HepG2 (cell line): ENCODE measurements around the gene WDR47. TPM values are rescaled to one million over a fixed set of nuclear protein-coding genes. Genes with fewer than 3 reads are reported as not detected.
A peak's percentile ranks its signal among the peaks of the same experiment; 100 is the strongest.

ENCODE experiments used
- AFF4 ChIP-seq: sonication (generic); formaldehyde crosslinking; IDR thresholded peaks from 2 replicates; pipeline ENCODE4 v1.4.0; 2020; ENCODE audit warnings: missing genetic modification reagents
- AHR ChIP-seq: IDR thresholded peaks from 2 replicates; pipeline ENCODE4 v1.6.1; 2018; ENCODE audit warnings: missing genetic modification reagents, missing compliant biosample characterization
- ELF1 ChIP-seq: sonication (generic); formaldehyde crosslinking; IDR thresholded peaks from 2 replicates; pipeline ENCODE4 v1.4.0; 2020; ENCODE audit warnings: missing genetic modification reagents
- ELF3 ChIP-seq: IDR thresholded peaks from 2 replicates; pipeline ENCODE4 v1.6.1; 2016; ENCODE audit warnings: missing genetic modification reagents, missing compliant biosample characterization
- FOXK1 ChIP-seq: sonication (generic); formaldehyde crosslinking; IDR thresholded peaks from 2 replicates; pipeline ENCODE4 v1.4.0; 2020; ENCODE audit warnings: low read depth, missing genetic modification reagents, borderline replicate concordance
- FOXM1 ChIP-seq: sonication (generic); formaldehyde crosslinking; IDR thresholded peaks from 2 replicates; pipeline ENCODE4 v1.5.0; 2020; ENCODE audit warnings: missing genetic modification reagents
- GATAD1 ChIP-seq: IDR thresholded peaks from 2 replicates; pipeline ENCODE4 v1.6.1; 2016; ENCODE audit warnings: missing genetic modification reagents, missing compliant biosample characterization
- JARID2 ChIP-seq: sonication (generic); formaldehyde crosslinking; IDR thresholded peaks from 2 replicates; pipeline ENCODE4 v1.8.1; 2023; ENCODE audit warnings: missing genetic modification reagents, inconsistent platforms; ENCODE audit not compliant: insufficient replicate concordance
- KDM2A ChIP-seq: sonication (generic); formaldehyde crosslinking; IDR thresholded peaks from 2 replicates; pipeline ENCODE4 v1.4.0; 2020; ENCODE audit warnings: low read depth, missing genetic modification reagents, borderline replicate concordance
- KDM5B ChIP-seq: sonication (generic); formaldehyde crosslinking; IDR thresholded peaks from 2 replicates; pipeline ENCODE4 v1.4.0; 2020; ENCODE audit warnings: missing genetic modification reagents, mild to moderate bottlenecking, borderline replicate concordance
- MAF1 ChIP-seq: sonication (generic); formaldehyde crosslinking; IDR thresholded peaks from 2 replicates; pipeline ENCODE4 v1.5.0; 2020; ENCODE audit warnings: missing genetic modification reagents, borderline replicate concordance
- MTF1 ChIP-seq: sonication (generic); formaldehyde crosslinking; IDR thresholded peaks from 2 replicates; pipeline ENCODE4 v1.5.0; 2020; ENCODE audit warnings: missing genetic modification reagents
- MTF2 ChIP-seq: sonication (generic); formaldehyde crosslinking; IDR thresholded peaks from 2 replicates; pipeline ENCODE4 v1.5.0; 2020; ENCODE audit warnings: missing genetic modification reagents, borderline replicate concordance
- PAX8 ChIP-seq: sonication (generic); formaldehyde crosslinking; IDR thresholded peaks from 2 replicates; pipeline ENCODE4 v1.8.0; 2022; ENCODE audit warnings: mild to moderate bottlenecking, missing genetic modification reagents, borderline replicate concordance
- PPARG ChIP-seq: conservative IDR thresholded peaks from 2 replicates; pipeline ENCODE4 v1.6.1; 2016; ENCODE audit warnings: missing biosample characterization, missing genetic modification reagents
- SP2 ChIP-seq: sonication (generic); formaldehyde crosslinking; IDR thresholded peaks from 2 replicates; pipeline ENCODE4 v1.5.1; 2020; ENCODE audit warnings: mild to moderate bottlenecking, missing genetic modification reagents
- TAF15 ChIP-seq: fragments of 200-400 bp; formaldehyde crosslinking; IDR thresholded peaks from one replicate; pipeline ENCODE4 v1.6.1; 2018; ENCODE audit warnings: mild to moderate bottlenecking, low read depth, low read length; ENCODE audit not compliant: poor library complexity, severe bottlenecking
- TCF7L2 ChIP-seq: IDR thresholded peaks from 2 replicates; pipeline ENCODE4 v1.6.1; 2011; ENCODE audit warnings: mild to moderate bottlenecking, low read depth, low read length, moderate library complexity
- ZNF296 ChIP-seq: sonication (generic); formaldehyde crosslinking; conservative IDR thresholded peaks from 2 replicates; pipeline ENCODE4 v1.5.0; 2020; ENCODE audit warnings: mild to moderate bottlenecking, missing genetic modification reagents
- ZNF3 ChIP-seq: IDR thresholded peaks from 2 replicates; pipeline ENCODE4 v1.7.0; 2017; ENCODE audit warnings: inconsistent platforms
- ZNF460 ChIP-seq: sonication (generic); formaldehyde crosslinking; IDR thresholded peaks from 2 replicates; pipeline ENCODE4 v1.5.1; 2020; ENCODE audit warnings: missing genetic modification reagents, mild to moderate bottlenecking, borderline replicate concordance
- ZNF562 ChIP-seq: sonication (generic); formaldehyde crosslinking; IDR thresholded peaks from 2 replicates; pipeline ENCODE4 v1.8.0; 2022; ENCODE audit warnings: missing genetic modification reagents, borderline replicate concordance
- ZNF644 ChIP-seq: IDR thresholded peaks from 2 replicates; pipeline ENCODE4 v1.6.1; 2016; ENCODE audit warnings: low read depth
- ZSCAN29 ChIP-seq: sonication (generic); formaldehyde crosslinking; conservative IDR thresholded peaks from 2 replicates; pipeline ENCODE4 v1.4.0; 2020; ENCODE audit warnings: mild to moderate bottlenecking, missing genetic modification reagents
- polyA plus RNA-seq, 8 experiments: library from polyadenylated mRNA; depleted of rRNA in 3 of 8; stranded (reverse) in 7 of 8; unstranded in 1 of 8; fragments of >200 nt; fragmentation: Illumina TruSeq in 4 of 8; extraction: Trizol in 4 of 8; gene quantifications; 2 replicates each; pipeline versions ENCODE4 v1.2.1 to v1.2.3, GENCODE V29; 2011 to 2016; ENCODE audit warnings: low read depth in 4 of 8, missing spikeins in 1 of 8, mixed read lengths in 1 of 8; ENCODE audit not compliant: insufficient read depth in 1 of 8
- total RNA-seq, 5 experiments: library from RNA; depleted of rRNA; stranded (reverse); fragments of >200 nt; fragmentation: Illumina TruSeq; extraction: Trizol; gene quantifications; 2 replicates each; pipeline ENCODE4 v1.2.3, GENCODE V29; 2016; ENCODE audit warnings: low read depth in 1 of 5
- TF ChIP-seq, protein P1 (sequence below): sonication (generic); formaldehyde crosslinking; IDR thresholded peaks from 2 replicates; pipeline ENCODE4 v1.5.1; 2020; ENCODE audit warnings: mild to moderate bottlenecking, missing genetic modification reagents, borderline replicate concordance

The WDR47 gene
- total and polyA plus RNA-seq, 2 of the 13 experiments (the other 11 are each of a cell fraction or from before 2014, with no cell fraction given), result 4.3 to 5.9 TPM

GRCh38 chr1:109075531-109076490, 33.9 kb upstream of the WDR47 start, which contains the start of gene TAF13 (continued):
- TF ChIP-seq MTF2 (CRISPR knock-in tag) (no peak), KDM5B (CRISPR knock-in tag) (no peak; the same call in none of the 2 replicates), ZNF296 (CRISPR knock-in tag) (no peak), AHR (CRISPR knock-in tag) (peak; percentile 87; the same call in 1 of the 2 replicates), PAX8 (CRISPR knock-in tag) (no peak), AFF4 (CRISPR knock-in tag) (no peak), PPARG (CRISPR knock-in tag) (peak; percentile 42; the same call in 1 of the 2 replicates), FOXM1 (no peak), ZNF3 (CRISPR knock-in tag) (no peak), ZNF644 (CRISPR knock-in tag) (0 out of 2 replicates have a peak, but pooled peaks have one; percentile 8), ZNF460 (no peak), MTF1 (CRISPR knock-in tag) (no peak), GATAD1 (CRISPR knock-in tag) (peak; percentile 96), ELF1 (CRISPR knock-in tag) (peak; percentile 91), ZSCAN29 (peak; percentile 85; the same call in 1 of the 2 replicates), JARID2 (CRISPR knock-in tag) (no peak), FOXK1 (CRISPR knock-in tag) (peak; percentile 93), ZNF562 (CRISPR knock-in tag) (no peak), SP2 (CRISPR knock-in tag) (peak; percentile 63), TCF7L2 (no peak), MAF1 (CRISPR knock-in tag) (no peak), TAF15 (no peak), ELF3 (CRISPR knock-in tag) (peak; percentile 85), KDM2A (CRISPR knock-in tag) (peak; percentile 97)
- TF ChIP-seq, protein P1, sequence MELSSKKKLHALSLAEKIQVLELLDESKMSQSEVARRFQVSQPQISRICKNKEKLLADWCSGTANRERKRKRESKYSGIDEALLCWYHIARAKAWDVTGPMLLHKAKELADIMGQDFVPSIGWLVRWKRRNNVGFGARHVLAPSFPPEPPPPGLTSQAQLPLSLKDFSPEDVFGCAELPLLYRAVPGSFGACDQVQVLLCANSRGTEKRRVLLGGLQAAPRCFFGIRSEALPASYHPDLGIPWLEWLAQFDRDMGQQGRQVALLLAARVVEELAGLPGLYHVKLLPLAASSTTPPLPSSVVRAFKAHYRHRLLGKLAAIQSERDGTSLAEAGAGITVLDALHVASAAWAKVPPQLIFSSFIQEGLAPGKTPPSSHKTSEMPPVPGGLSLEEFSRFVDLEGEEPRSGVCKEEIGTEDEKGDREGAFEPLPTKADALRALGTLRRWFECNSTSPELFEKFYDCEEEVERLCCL (CRISPR knock-in tag), result no peak
